ENCODE results near the gene ATP11A.

ATP11A gene

DNA sequence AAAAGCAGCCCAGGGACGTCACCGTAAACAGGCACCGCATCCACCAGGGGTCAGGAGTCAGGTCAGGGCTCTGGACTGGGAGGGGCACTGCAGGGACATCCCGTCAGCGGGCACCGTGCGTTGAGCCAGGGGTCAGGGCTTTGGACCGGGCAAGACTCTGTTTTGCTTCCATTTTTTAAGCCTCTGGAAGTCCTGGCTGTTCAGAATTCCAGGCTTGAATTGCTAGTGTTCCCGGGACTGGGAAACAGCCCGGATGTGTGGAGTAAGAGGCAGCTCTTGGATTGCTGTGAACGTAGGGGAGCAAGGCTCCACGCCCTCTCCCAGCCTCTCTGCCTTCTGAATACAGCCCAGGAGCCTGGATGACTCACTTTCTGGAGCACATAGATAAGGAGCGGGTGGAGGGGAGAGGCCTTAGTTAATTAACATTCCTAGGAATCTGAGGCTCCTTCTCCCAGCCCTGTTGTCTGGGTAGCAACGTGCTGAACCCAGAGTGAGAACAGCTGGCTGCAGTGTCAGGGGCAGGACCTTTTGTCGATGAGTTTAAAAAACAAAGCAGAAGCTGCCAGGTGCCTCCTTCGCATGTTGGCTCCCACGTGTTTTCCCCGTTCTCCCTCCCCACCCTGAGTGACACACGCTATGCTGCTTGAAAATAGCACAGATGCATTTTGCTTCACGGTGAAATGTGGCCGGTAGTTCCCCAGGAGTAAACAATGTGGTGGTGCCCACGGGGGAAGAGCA lies 21.9 kb downstream of the ATP11A start:
- no peak for DNase-seq

GRCh38 chr13:112712451-112713207 lies 22.8 kb downstream of the ATP11A start:
- DNase-seq, result no peak

DNA sequence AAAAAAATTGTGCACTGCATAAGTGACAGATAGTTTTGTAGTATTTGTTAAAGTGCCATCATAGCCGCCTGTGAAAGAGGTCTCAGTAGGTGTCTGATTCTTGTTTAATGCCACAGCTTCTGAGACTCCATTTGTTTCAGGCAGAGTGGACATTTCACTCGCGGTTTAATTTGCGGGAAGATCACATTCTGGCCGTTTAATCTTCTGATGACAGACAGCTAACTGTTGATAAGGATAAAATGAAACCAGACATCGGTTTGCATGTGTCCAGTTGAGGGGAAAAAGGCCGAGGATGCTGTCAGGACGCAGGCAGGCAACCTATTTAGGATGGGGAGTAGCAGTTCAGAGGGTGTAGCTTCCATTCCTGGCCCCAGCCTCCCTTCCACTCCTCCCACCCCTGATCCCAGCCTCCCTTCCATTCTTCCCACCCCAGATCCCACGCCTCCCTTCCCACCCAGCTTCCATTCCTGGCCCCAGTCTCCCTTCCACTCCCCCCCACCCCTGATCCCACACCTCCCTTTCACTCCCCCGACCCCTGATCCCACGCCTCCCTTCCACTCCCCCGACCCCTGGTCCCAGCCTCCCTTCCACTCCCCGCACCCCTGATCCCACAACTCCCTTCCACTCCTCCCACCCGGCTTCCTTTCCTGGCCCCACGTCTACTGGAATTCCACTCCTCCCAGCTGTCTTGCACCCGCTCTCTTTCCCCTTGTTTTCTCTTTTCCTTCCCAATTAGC lies 23.8 kb downstream of the ATP11A start:
- DNase-seq, result no peak

DNA sequence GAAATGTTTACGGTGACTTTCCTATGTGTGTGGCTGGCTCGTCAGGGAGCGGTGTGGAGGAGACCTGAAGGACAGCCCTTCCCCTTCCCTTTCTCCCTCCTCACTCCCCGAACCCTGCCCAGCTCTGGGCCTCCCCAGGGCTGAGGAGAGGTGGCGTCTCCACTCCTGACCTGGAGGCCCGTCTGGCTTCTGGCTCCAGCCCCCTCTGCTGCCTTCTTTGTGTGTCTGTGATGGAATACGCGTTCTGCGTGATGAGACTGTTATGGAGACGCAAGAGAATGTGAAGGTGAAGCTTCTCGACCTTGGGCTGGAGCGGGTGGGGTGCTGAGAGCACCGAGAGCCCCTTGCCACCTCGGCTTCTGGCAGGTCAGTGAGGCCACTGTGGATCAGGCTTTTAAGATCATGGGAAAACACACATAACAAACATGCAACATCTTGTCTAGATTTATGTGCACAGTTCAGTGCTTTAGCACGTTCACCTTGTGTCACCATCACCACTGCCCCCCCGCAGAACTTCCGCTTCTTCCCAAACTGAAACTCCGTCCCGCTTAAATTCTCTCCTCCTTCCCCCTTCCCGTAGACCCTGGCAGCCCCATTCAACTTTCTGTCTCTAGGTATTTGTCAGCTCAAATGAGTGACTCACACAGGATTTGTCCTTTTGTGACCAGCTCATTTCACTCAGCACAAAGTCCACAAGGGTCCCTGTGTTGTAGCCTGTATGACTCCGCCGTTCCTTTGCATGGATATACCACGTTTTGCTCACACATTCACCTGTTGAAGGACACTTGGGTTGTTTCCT lies 24.7 kb downstream of the ATP11A start:
- no peak for DNase-seq

GRCh38 chr13:112715210-112715609 lies 25.4 kb downstream of the ATP11A start:
- DNase-seq, result no peak

DNA sequence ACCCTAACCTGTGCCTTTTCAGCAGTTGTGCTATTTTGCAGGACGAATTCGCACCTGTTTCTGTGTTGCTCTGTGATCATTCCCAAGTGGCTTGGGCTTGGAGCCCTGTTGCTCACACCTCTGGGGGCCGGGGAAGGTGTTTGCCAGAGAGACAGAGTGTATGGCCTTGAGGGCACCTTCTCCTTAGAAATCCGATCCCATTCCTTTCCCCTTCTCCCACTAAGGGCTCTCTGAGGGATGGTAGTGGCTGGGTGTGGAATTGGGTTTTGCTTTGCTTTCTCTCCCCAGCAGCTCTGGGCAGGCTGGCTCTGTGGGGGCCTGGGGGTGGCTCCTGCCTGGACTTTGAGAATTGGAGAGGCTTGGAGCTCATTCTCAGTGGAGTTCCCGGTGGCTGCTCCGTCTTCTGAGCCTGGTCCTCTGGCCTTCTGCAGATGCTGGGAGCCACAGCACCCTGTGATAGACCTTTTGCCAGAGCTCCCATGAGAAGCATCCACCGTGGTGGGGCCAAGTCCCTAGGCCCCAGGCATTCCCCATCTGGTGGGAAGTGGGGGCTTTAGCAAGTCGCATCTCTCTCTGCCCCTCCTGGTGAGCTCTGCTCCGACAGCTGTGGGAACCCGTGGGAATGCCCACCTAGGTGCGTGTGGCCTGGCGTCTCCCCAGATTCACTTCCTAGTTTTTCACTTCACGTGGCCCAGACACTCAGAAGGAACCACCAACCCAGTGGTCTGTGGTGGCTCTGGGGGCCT lies 26.1 kb downstream of the ATP11A start:
- no peak for DNase-seq

DNA sequence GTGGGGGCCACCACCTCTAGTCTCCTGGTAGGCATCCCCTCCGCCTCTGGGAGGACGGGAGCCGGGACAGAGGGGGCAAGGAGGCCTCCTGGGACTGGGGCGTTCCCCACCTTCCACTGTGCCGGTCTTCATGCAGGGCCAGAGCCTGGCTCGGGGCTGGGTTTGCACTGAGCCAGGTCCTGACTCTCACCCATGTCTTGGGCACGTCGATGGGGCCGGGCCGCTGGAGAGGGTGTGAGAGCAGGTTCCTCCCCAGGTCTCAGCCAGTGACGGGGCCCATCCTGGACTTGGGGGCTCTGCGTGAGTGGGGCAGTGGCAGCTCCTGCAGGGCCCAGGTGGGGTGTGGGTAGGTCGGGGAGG lies 26.6 kb downstream of the ATP11A start:
- no peak for DNase-seq

- no peak for DNase-seq
Measured at GRCh38 chr13:112716841-112717520, 27.1 kb downstream of the ATP11A start.

- no peak for DNase-seq
Measured at GRCh38 chr13:112718318-112718717, 28.5 kb downstream of the ATP11A start.

GRCh38 chr13:112719016-112719415 lies 29.2 kb downstream of the ATP11A start:
- no peak for DNase-seq

GRCh38 chr13:112719556-112719955 lies 29.7 kb downstream of the ATP11A start:
- no peak for DNase-seq

DNA sequence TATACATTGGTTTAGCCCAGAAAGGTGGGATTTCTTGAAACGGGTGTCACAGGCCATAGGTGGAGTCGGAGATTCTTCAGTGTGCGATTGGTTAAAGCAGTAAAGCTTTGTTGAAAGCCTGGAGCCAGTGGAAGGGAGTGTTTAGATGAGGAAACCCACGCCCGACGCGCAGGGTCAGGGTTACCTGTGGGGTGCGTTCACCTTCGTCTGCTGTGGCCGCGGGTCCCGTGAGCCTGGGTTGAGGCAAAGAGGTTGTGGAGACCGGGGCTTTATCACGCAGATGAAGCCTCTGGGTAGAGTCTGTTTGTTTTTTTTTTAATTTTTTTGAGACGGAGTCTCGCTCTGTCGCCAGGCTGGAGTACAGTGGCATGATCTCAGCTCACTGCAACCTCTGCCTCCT lies 30.4 kb downstream of the ATP11A start:
- DNase-seq, result no peak

DNA sequence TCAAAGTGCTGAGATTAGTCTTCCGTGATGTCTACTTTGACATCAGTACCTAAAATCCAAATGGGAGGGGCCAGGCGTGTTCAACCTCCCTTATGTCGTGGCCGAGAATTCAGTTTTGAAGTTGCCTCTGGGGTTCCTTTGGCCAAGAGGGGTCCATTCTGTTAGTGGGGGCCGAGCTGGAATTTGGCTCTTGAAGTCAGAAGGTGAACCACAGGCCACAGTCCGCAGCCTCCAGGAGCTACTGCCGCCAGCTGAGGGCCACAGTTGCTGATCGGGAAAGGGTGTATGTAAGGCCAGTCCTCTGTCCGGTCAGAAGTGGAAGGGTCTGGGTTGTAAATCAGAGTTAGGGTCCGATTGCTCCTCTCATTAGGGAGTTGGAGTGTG lies 31.0 kb downstream of the ATP11A start:
- no peak for DNase-seq

DNA sequence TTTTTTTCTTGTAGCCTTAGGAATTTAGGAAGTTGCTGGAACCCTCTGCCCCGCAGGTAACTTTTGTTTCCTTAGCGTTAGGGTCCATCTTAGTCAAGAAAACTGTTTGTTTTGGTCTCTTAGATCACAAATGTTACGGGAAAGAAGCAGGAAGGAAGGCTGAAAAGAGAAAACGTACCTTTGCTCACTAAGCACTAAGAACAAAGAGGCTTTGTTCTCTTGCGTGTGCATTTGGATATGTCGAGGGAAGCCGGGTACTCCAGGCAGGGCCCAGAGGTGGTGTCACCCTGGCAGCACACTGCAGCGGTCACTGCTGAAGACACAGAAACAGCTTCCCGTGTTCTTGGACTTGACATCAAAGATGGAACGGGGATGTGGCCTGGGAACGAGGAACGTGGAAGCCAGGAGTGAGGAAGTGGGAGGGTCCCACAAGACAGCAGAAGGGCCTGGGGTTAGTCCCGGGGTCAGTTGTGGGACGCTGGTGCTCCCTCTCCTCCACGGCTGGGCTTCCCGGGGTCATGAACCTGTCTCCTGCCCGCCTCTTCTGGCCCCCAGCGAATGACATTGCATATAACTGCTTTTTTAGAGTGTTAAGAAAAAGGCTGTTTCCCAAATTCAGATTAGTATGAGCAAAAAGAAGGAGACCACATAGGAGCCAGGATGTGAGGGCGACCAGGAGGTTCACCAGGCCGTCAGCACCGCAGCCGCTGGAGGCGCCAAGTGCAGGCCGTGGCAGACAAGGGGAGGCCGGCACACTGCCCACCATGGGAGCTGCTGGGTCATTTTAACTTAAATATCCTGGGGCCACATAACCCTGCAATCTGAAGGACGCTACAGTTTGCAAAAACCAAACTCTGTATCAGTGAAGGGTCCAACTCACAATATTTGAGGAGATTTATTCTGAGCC lies 31.6 kb downstream of the ATP11A start:
- no peak for DNase-seq

- no peak for DNase-seq
Measured at GRCh38 chr13:112722433-112723263, 32.8 kb downstream of the ATP11A start.

DNA sequence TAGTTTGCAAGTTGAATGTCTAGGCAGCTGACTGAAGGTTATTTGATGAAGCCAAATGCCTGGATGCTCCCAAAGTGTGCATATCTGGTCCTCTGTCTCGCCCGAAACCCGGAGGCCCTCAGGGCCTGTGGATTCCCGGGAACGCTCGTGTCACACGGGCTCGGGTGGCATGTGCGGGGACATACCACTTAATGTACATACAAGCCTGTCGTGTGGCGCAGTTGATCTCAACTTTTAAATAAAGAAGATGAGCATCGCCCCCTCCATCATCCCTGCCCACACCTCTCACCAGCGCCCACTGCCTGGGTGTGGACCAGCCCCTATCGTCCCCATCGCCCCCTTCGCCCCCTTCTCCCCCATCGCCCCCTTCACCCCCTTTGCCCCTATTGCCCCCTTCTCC lies 33.9 kb downstream of the ATP11A start:
- no peak for DNase-seq

DNA sequence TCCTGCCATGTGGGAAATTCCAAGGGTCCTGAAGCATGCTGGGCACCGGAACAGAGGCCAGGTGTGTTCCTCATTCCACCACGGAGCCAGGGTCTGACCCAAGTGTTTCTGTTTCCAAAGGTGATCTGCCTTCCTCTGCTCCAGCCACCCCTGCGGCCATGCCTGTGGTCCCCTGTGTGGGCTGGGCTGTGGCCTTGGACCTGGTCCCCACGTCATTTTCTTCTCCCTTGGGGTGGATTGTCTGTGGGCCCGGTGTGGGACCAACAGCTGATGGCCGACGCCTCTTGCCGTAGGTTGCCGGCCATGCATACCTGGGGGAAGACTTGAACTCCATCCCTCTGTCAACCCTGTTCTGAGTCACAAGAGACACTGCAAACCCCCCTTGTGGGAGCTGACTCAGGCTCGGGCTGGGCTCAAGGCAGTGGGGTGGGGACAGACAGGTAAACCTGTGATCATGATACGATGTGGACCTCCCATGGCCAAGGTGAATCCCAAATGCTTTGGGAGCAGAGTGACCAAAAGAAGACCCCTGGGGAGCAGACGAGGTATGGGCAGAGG lies 35.0 kb downstream of the ATP11A start:
- DNase-seq, result no peak

DNA sequence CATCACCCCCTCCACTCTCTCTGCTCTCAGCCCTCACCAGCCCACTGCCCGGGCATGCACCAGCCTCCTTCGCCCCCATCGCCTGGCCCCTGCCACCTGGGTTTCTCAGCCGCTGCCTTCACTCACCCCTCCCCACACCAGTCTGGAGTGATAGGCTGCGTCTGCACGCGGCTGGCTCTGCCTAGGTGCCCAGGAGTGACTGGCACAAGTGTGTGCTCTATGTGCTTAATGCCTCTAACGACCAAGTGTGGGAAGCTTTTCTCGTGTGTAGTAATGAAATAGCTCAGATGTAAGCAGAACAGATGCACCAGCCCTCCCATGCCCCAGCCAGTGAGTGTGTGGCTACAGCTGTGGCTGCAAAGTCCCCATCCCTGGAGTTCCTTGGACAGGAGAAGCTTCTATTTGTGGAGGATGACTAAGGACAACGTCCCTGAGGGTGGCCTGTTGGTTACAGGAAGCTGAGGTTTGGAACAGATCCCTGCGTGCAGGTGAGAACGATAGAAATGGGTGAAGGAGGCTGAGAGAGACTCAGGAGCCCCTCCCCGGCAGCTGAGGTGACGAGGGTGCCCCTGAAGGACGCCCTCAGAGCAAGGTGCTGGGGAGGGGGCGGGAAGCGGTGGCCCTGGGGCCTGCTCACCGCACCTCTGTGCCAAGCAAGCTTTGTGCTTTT lies 35.6 kb downstream of the ATP11A start:
- DNase-seq, result no peak

Measured in activated gamma-delta T cell treated with Interleukin-2 at 50 U/mL for 16 hours (primary cell).